K562 (cell line): Measurements from ENCODE around the gene CDK11A. TPM values are rescaled to one million over a fixed set of nuclear protein-coding genes. Genes with fewer than 3 reads are reported as not detected.

ENCODE experiments used
- ATAC-seq: fragments of 200-7000 bp; cut with Tn5 transposase; 3 replicates; pipeline ENCODE4 v1.9.1; 2020; ENCODE audit warnings: moderate library complexity
- BruUV-seq: library from RNA; stranded (reverse); fragments of 400-500 nt; replicated peaks from 2 replicates; lab custom pipeline; 2021; lab: Mats Ljungman, UMichigan
- CTCF ChIA-PET: fragments of 300-600 bp; formaldehyde crosslinking; extraction: SDS; loops from one replicate; lab custom pipeline; 2021; ENCODE audit warnings: low intra/inter-chr PET ratio; lab: Yijun Ruan, JAX
- POLR2A ChIA-PET: fragments of 300-600, 350-650 bp; sonication (Branson Sonifier 250); formaldehyde crosslinking; extraction: SDS; loops from one replicate; lab custom pipeline; 2021; ENCODE audit warnings: antibody characterized with exemption, inconsistent platforms; lab: Yijun Ruan, JAX
- DNase-seq, 4 experiments: peaks; one replicate each; pipeline versions ENCODE4 v3.0.0 to v3.0.0-alpha.2; 2011 to 2018; ENCODE audit warnings: low spot score in 3 of 4, mixed read lengths in 3 of 4; ENCODE audit errors: extremely low read depth in 1 of 4
- FAIRE-seq: peaks from 2 replicates; lab custom pipeline; 2011; peaks lifted over from hg19 to GRCh38; lab: Jason Lieb, UNC
- H2AFZ ChIP-seq: 2 replicates; pipeline ENCODE4 v1.6.0; 2011; ENCODE audit warnings: low read depth, low read length, control low read depth, inconsistent platforms
- H3K27ac ChIP-seq: fragments of 200-600 bp; 3 replicates; pipeline ENCODE4 v1.8.0; 2011; ENCODE audit warnings: low read depth, mild to moderate bottlenecking, control low read depth, inconsistent platforms, low read length, moderate library complexity, mixed read lengths; ENCODE audit errors: extremely low read depth
- H3K27me3 ChIP-seq, 2 experiments: fragments of 300-600 bp in 1 of 2; 2 replicates in 1 of 2; 3 replicates in 1 of 2; pipeline versions ENCODE4 v1.6.0 to v1.8.0; 2011; ENCODE audit warnings: inconsistent platforms in 2 of 2, low read length in 2 of 2, mild to moderate bottlenecking in 1 of 2, mixed read lengths in 1 of 2, moderate library complexity in 1 of 2; ENCODE audit not compliant: control insufficient read depth in 2 of 2, insufficient read depth in 2 of 2
- H3K36me3 ChIP-seq: fragments of 300-600 bp; 3 replicates; pipeline ENCODE4 v1.8.0; 2011; ENCODE audit warnings: mild to moderate bottlenecking, low read length, inconsistent platforms; ENCODE audit not compliant: control insufficient read depth, insufficient read depth
- H3K4me1 ChIP-seq, 2 experiments: fragments of 200-600 bp in 1 of 2; replicated peaks in 1 of 2; 2 replicates in 1 of 2; 3 replicates in 1 of 2; pipeline versions ENCODE4 v1.5.1 to v1.8.0; 2011; ENCODE audit warnings: inconsistent platforms in 2 of 2, low read length in 2 of 2, mild to moderate bottlenecking in 1 of 2, mixed read lengths in 1 of 2, moderate library complexity in 1 of 2; ENCODE audit not compliant: control insufficient read depth in 2 of 2, insufficient read depth in 2 of 2
- H3K4me2 ChIP-seq: 2 replicates; pipeline ENCODE4 v1.6.1; 2011; ENCODE audit warnings: low read length, control low read depth, inconsistent platforms, mixed read lengths; ENCODE audit not compliant: insufficient read depth
- H3K4me3 ChIP-seq: fragments of 200-600 bp; sonication (generic), shearing (Covaris generic); 2 replicates; pipeline ENCODE4 v1.5.1; 2016; ENCODE audit warnings: control low read depth, inconsistent platforms
- H3K79me2 ChIP-seq: fragments of 200-600 bp; 3 replicates; pipeline ENCODE4 v1.8.0; 2011; ENCODE audit warnings: low read length, inconsistent platforms; ENCODE audit not compliant: control insufficient read depth, insufficient read depth
- H3K9ac ChIP-seq, 2 experiments: 2 replicates each; pipeline versions ENCODE4 v1.6.0 to v1.6.1; 2011; ENCODE audit warnings: low read depth in 2 of 2, low read length in 2 of 2, control low read depth in 1 of 2, inconsistent platforms in 1 of 2, mild to moderate bottlenecking in 1 of 2, mixed read lengths in 1 of 2; ENCODE audit not compliant: insufficient read depth in 1 of 2
- H3K9me1 ChIP-seq: one replicate; pipeline ENCODE4 v1.6.0; 2011; ENCODE audit warnings: inconsistent platforms, mild to moderate bottlenecking, low read length, moderate library complexity; ENCODE audit not compliant: control insufficient read depth, insufficient read depth
- H3K9me3 ChIP-seq: replicated peaks from 2 replicates; pipeline ENCODE4 v1.5.1; 2011; ENCODE audit warnings: low read depth, low read length, inconsistent platforms; ENCODE audit not compliant: control insufficient read depth, insufficient read depth
- H4K20me1 ChIP-seq: replicated peaks from 2 replicates; pipeline ENCODE4 v1.6.1; 2011; ENCODE audit warnings: low read length, inconsistent platforms, mixed read lengths; ENCODE audit not compliant: control insufficient read depth, insufficient read depth
- CEBPG ChIP-seq, 3 experiments: fragments of 200-800 bp in 1 of 3; sonication (Bioruptor generic) in 1 of 3; sonication (generic) in 1 of 3; formaldehyde crosslinking in 1 of 3; IDR thresholded peaks in 2 of 3; conservative IDR thresholded peaks in 1 of 3; 2 replicates each; pipeline versions ENCODE4 v1.6.1 to v1.8.0; 2016 to 2022; ENCODE audit warnings: missing compliant biosample characterization in 2 of 3, missing genetic modification characterization in 2 of 3, mild to moderate bottlenecking in 1 of 3, missing genetic modification reagents in 1 of 3
- FOXK2 ChIP-seq, 2 experiments: fragments of 450-650 bp; IDR thresholded peaks in 1 of 2; conservative IDR thresholded peaks in 1 of 2; 2 replicates each; pipeline ENCODE4 v1.6.1; 2016; ENCODE audit warnings: low read depth in 2 of 2, mild to moderate bottlenecking in 1 of 2
- LCOR ChIP-seq: sonication (generic); formaldehyde crosslinking; IDR thresholded peaks from 2 replicates; pipeline ENCODE4 v1.8.0; 2022; ENCODE audit warnings: mild to moderate bottlenecking, missing genetic modification reagents
- NCOA6 ChIP-seq: fragments of 450-650 bp; IDR thresholded peaks from 2 replicates; pipeline ENCODE4 v1.6.1; 2017; ENCODE audit warnings: mild to moderate bottlenecking
- NFE2L1 ChIP-seq: fragments of 450-650 bp; IDR thresholded peaks from 2 replicates; pipeline ENCODE4 v1.6.1; 2016; ENCODE audit warnings: missing genetic modification characterization, low read depth, mild to moderate bottlenecking, missing compliant biosample characterization, moderate library complexity, borderline replicate concordance
- PHF8 ChIP-seq: fragments of 200-600 bp; sonication (generic); IDR thresholded peaks from 2 replicates; pipeline ENCODE4 v1.6.1; 2012; ENCODE audit warnings: mixed run types, mild to moderate bottlenecking, inconsistent platforms, low read length, moderate library complexity, borderline replicate concordance
- XRCC3 ChIP-seq: fragments of 450-650 bp; IDR thresholded peaks from 2 replicates; pipeline ENCODE4 v1.6.1; 2017; ENCODE audit warnings: mild to moderate bottlenecking, moderate library complexity
- ZBTB1 ChIP-seq: sonication (generic); formaldehyde crosslinking; IDR thresholded peaks from 2 replicates; pipeline ENCODE4 v1.8.1; 2023; ENCODE audit warnings: missing genetic modification reagents, low read depth, mild to moderate bottlenecking, borderline replicate concordance
- ZNF354B ChIP-seq: fragments of 250-450 bp; sonication (Bioruptor Pico); IDR thresholded peaks from 2 replicates; pipeline ENCODE4 v1.4.0; 2020
- ZNF644 ChIP-seq: fragments of 200-800 bp; sonication (Bioruptor generic); IDR thresholded peaks from 2 replicates; pipeline ENCODE4 v1.6.1; 2016; ENCODE audit warnings: low read depth, missing genetic modification characterization, missing compliant biosample characterization
- WGBS: fragments of 100-300 bp; shearing (Covaris generic); methylation state at CpG from one replicate; pipeline ENCODE4 v1.1.6; 2016; ENCODE audit warnings: low coverage, mixed read lengths; ENCODE audit not compliant: insufficient coverage; ENCODE audit errors: missing lambda C conversion rate; 5-methylcytosine and 5-hydroxymethylcytosine counted together
- in situ Hi-C: fragments of 300-500 bp; cut with MboI; formaldehyde crosslinking; loops from 4 replicates; pipeline ENCODE4 v1.15.0; 2018; ENCODE audit warnings: inconsistent platforms, mixed read lengths
- intact Hi-C: fragments of 100-400 bp; cut with micrococcal nuclease; formaldehyde crosslinking; loops from 2 replicates; pipeline ENCODE4 v1.14.2; 2022
- polyA plus RNA-seq, 8 experiments: library from polyadenylated mRNA; depleted of rRNA in 4 of 8; stranded (reverse) in 5 of 8; unstranded in 3 of 8; fragments of >200 nt; fragmentation: Nextera tagmentation in 2 of 8; fragmentation: Illumina TruSeq in 1 of 8; extraction: Ambion mirVana in 2 of 8; extraction: Trizol in 1 of 8; gene quantifications; 2 replicates each; pipeline versions ENCODE4 v1.2.1 to v1.2.3, GENCODE V29; 2011 to 2014; ENCODE audit warnings: inconsistent platforms in 1 of 8, missing spikeins in 1 of 8
- total RNA-seq, 7 experiments: library from RNA; depleted of rRNA in 6 of 7; stranded (reverse); fragments of >200 nt in 6 of 7; fragmentation: Illumina TruSeq in 2 of 7; extraction: Trizol in 2 of 7; gene quantifications; 2 replicates each; pipeline versions ENCODE4 v1.2.1 to v1.2.3, GENCODE V29; 2011 to 2021; ENCODE audit warnings: low replicate concordance in 1 of 7
- TF ChIP-seq, protein P1 (sequence below): fragments of 450-650 bp; IDR thresholded peaks from 2 replicates; pipeline ENCODE4 v1.6.1; 2016; ENCODE audit warnings: low read depth
- TF ChIP-seq, protein P2 (sequence below): fragments of 250-450 bp; sonication (Bioruptor Pico); IDR thresholded peaks from 2 replicates; pipeline ENCODE4 v1.8.0; 2022; ENCODE audit warnings: moderate library complexity, mild to moderate bottlenecking, inconsistent platforms

Gene CDK11A
- total and polyA plus RNA-seq, 9 of the 15 experiments (the other 6 are each of a cell fraction or from before 2014, with no cell fraction given), result 4.5 to 71.0 (median 43.9) TPM

DNA sequence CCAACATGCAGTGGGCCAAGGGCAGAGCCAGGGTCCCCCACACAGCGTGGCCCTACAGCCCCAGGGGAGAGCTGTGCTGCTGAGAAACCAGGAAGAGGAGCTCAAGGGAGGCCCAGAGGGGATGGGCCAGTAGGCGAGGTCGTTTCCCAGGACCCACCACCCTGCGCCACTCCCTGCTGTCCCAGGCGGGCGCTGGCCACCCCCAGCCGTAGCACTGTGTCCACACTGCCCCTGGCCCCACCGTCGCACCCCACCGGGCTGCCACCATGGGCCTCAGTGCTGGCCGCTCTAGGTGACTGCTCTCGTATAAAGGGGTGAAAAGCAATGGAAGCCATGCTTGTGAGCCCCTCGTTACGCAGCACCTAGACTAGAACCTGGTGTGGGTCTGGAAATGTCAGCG lies 31.7 kb upstream of the CDK11A start:
- no TSS peak for BruUV-seq
- Histone ChIP-seq H3K4me3 (no peak overlapping the region), H3K9me1 (peaks cover 9% of the 10 kb centered on the region), H3K9me3 (no peaks in the 10 kb centered on the region), H3K4me2 (no peak overlapping the region), H3K4me1 (peaks cover 16 to 56% of the 10 kb centered on the region in 2 experiments), H3K36me3 (peaks cover 87% of the 10 kb centered on the region), H2AFZ (no peak overlapping the region), H4K20me1 (0 out of 2 replicates have a peak, but pooled peaks cover 5% of the 10 kb centered on the region), H3K79me2 (peaks cover 36% of the 10 kb centered on the region), H3K27me3 (no peaks in the 10 kb centered on the region), H3K27ac (no peak overlapping the region), H3K9ac (no peak overlapping the region)
- TF ChIP-seq PHF8, result no peak
- TF ChIP-seq ZNF644 (tag), result no peak
- no peak for TF ChIP-seq XRCC3
- TF ChIP-seq, protein P1, sequence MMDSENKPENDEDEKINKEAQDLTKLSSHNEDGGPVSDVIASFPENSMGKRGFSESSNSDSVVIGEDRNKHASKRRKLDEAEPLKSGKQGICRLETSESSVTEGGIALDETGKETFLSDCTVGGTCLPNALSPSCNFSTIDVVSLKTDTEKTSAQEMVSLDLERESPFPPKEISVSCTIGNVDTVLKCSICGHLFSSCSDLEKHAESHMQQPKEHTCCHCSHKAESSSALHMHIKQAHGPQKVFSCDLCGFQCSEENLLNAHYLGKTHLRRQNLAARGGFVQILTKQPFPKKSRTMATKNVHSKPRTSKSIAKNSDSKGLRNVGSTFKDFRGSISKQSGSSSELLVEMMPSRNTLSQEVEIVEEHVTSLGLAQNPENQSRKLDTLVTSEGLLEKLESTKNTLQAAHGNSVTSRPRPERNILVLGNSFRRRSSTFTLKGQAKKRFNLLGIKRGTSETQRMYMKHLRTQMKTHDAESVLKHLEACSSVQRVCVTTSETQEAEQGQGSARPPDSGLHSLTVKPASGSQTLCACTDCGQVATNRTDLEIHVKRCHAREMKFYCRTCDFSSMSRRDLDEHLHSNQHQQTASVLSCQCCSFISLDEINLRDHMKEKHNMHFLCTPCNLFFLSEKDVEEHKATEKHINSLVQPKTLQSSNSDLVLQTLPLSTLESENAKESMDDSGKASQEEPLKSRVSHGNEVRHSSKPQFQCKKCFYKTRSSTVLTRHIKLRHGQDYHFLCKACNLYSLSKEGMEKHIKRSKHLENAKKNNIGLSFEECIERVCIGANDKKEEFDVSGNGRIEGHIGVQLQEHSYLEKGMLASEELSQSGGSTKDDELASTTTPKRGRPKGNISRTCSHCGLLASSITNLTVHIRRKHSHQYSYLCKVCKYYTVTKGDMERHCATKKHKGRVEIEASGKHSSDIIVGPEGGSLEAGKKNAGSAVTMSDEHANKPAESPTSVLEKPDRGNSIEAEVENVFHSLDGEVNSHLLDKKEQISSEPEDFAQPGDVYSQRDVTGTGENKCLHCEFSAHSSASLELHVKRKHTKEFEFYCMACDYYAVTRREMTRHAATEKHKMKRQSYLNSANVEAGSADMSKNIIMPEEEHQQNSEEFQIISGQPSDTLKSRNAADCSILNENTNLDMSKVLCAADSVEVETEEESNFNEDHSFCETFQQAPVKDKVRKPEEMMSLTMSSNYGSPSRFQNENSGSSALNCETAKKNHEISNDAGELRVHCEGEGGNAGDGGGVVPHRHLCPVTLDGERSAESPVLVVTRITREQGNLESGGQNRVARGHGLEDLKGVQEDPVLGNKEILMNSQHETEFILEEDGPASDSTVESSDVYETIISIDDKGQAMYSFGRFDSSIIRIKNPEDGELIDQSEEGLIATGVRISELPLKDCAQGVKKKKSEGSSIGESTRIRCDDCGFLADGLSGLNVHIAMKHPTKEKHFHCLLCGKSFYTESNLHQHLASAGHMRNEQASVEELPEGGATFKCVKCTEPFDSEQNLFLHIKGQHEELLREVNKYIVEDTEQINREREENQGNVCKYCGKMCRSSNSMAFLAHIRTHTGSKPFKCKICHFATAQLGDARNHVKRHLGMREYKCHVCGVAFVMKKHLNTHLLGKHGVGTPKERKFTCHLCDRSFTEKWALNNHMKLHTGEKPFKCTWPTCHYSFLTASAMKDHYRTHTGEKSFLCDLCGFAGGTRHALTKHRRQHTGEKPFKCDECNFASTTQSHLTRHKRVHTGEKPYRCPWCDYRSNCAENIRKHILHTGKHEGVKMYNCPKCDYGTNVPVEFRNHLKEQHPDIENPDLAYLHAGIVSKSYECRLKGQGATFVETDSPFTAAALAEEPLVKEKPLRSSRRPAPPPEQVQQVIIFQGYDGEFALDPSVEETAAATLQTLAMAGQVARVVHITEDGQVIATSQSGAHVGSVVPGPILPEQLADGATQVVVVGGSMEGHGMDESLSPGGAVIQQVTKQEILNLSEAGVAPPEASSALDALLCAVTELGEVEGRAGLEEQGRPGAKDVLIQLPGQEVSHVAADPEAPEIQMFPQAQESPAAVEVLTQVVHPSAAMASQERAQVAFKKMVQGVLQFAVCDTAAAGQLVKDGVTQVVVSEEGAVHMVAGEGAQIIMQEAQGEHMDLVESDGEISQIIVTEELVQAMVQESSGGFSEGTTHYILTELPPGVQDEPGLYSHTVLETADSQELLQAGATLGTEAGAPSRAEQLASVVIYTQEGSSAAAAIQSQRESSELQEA, result no peak
- no peak for TF ChIP-seq NCOA6
- TF ChIP-seq ZBTB1 (CRISPR knock-in tag), result no peak
- TF ChIP-seq CEBPG (CRISPR knock-in tag; IDR thresholded peaks at IDR 0.05), result no peak
- TF ChIP-seq CEBPG (tag; conservative IDR thresholded peaks at IDR 0.05 in 1 of 2, IDR thresholded peaks at IDR 0.05 in 1 of 2), result no peak
- no peak for TF ChIP-seq FOXK2 (conservative IDR thresholded peaks at IDR 0.05 in 1 of 2, IDR thresholded peaks at IDR 0.05 in 1 of 2; ENCODE audit: low read depth in 2 of 2)
- no peak for TF ChIP-seq ZNF354B (CRISPR knock-in tag)
- no peak for TF ChIP-seq LCOR (CRISPR knock-in tag)
- TF ChIP-seq NFE2L1 (tag), result no peak
- TF ChIP-seq, protein P2, sequence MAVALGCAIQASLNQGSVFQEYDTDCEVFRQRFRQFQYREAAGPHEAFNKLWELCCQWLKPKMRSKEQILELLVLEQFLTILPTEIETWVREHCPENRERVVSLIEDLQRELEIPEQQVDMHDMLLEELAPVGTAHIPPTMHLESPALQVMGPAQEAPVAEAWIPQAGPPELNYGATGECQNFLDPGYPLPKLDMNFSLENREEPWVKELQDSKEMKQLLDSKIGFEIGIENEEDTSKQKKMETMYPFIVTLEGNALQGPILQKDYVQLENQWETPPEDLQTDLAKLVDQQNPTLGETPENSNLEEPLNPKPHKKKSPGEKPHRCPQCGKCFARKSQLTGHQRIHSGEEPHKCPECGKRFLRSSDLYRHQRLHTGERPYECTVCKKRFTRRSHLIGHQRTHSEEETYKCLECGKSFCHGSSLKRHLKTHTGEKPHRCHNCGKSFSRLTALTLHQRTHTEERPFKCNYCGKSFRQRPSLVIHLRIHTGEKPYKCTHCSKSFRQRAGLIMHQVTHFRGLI (CRISPR knock-in tag), result no peak
- 88% methylated on average over 15 of the region's 15 CpGs for WGBS
- intact Hi-C loops, result no loop called here
- DNase-seq, result peak in 1 of 4 experiments; percentile 7
- ChIA-PET POLR2A (no interaction called here), CTCF (no interaction called here)
- in situ Hi-C loops, result no loop called here
- FAIRE-seq, result no peak
- no peak for ATAC-seq
